ENCODE data around the gene TECPR2. TPM values are rescaled to one million over a fixed set of nuclear protein-coding genes. Genes with fewer than 3 reads are reported as not detected.

Gene TECPR2
- total RNA-seq, 1 donor = 16.1 TPM

DNA sequence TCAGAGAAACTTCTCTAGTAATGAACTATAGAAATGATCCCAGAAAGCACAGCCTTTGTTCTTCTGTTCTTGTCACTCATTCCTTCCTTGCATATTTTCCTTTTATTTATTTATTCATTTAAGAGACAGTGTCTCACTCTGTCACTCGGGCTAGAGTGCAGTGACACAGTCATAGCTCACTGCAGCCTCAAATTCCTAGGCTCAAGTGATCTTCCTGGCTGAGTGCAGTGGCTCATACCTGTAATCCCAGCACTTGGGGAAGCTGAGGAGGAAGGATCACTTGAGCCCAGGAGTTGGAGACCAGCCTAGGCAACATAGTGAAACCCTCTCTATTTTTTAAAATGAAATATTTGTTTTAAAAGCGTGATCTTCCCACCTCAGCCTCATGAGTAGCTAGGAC is 11.5 kb downstream of the TECPR2 start:
- H3K4me3 ChIP-seq (ENCODE audit: low read depth, low read length) = no peak overlapping the region
- TF ChIP-seq, protein P1, sequence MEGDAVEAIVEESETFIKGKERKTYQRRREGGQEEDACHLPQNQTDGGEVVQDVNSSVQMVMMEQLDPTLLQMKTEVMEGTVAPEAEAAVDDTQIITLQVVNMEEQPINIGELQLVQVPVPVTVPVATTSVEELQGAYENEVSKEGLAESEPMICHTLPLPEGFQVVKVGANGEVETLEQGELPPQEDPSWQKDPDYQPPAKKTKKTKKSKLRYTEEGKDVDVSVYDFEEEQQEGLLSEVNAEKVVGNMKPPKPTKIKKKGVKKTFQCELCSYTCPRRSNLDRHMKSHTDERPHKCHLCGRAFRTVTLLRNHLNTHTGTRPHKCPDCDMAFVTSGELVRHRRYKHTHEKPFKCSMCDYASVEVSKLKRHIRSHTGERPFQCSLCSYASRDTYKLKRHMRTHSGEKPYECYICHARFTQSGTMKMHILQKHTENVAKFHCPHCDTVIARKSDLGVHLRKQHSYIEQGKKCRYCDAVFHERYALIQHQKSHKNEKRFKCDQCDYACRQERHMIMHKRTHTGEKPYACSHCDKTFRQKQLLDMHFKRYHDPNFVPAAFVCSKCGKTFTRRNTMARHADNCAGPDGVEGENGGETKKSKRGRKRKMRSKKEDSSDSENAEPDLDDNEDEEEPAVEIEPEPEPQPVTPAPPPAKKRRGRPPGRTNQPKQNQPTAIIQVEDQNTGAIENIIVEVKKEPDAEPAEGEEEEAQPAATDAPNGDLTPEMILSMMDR (IDR thresholded peaks at IDR 0.05; ENCODE audit: insufficient read depth, low read length) = no peak
- DNase-seq (ENCODE audit: low read depth) = no peak

DNA sequence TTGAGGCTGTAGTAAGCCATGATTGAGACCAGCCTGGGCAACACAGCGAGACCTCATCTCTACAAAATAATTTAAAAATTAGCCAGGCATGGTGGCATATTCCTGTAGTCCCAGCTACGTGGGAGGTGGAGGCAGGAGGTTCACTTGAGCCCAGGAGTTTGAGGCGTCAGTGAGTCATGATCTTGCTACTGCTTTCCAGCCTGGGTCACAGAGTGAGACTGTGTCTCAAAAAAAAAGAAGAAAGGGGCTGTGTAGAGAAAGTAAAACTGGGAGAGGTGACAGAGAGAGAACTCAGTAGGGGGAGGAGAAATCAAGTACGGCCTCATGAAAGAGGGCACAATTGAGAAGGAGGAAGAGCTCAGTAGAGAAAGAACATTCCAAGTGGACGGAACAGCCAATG is 12.4 kb downstream of the TECPR2 start:
- TF ChIP-seq, protein P1 (IDR thresholded peaks at IDR 0.05; ENCODE audit: insufficient read depth, low read length) = no peak

DNA sequence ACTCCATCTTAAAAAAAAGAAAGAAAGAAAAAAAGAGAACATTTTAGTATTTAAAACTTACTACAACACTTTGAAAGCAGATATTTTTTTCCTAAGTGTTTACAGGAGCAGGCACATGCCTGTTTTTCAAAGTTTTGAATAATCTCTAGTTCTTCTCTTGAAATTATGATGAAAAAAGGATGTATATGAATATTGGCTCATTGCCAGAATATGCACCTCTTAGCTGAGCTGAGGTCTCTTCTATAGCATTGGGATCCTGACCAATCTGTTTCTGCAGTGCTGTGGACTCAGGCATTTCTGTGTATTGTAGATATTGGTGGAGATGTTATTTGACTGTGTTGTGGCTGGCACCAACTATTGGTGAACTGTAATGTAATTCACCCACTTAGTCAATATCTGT is 15.0 kb downstream of the TECPR2 start:
- no peak overlapping the region for H3K4me3 ChIP-seq (ENCODE audit: low read depth, low read length)
- TF ChIP-seq, protein P1 (IDR thresholded peaks at IDR 0.05; ENCODE audit: insufficient read depth, low read length) = no peak
- DNase-seq (ENCODE audit: low read depth) = no peak

More for the DNA sequence above, 12.4 kb downstream of the TECPR2 start:
- no peak overlapping the region for H3K4me3 ChIP-seq (ENCODE audit: low read depth, low read length)
- no peak for DNase-seq (ENCODE audit: low read depth)

DNA sequence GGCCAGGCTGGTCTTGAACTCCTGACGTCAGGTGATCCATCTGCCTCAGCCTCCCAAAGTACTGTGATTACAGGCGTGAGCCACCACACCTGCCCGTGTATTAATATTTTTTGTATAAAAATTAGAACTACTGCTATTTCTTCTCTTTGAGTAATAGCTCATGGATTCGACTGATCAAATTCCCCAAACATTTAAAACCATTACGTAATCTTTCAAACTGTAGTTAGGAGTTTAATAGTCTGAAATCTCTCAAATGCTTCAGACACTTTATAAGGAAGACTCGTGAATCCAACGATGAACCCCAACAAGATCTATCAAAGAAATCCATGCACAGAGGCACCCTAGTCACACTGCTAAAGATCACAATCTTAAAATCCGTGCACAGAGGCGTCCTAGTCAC is 16.1 kb downstream of the TECPR2 start:
- DNase-seq (ENCODE audit: low read depth) = no peak
- TF ChIP-seq, protein P1 (IDR thresholded peaks at IDR 0.05; ENCODE audit: insufficient read depth, low read length) = no peak

DNA sequence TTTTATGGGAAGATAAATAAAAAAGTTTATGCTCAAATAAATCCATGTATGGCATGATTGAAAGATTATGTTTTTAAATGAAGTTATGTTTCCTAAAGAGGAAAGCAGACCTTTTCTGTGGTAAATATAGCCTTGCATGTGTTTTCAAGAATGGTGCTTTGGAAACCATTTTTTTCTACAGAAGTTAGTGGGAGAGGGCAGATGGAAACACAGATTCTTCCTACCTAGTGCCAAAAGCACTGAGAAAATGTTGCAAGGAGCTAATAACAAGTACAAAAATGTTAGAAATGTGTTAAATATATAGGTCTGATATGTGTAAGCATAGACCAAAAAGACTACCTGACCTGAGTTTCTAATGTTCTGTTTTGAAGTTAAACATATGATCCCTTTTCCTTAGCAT is 24.3 kb downstream of the TECPR2 start:
- no peak for DNase-seq (ENCODE audit: low read depth)
- TF ChIP-seq, protein P1 (IDR thresholded peaks at IDR 0.05; ENCODE audit: insufficient read depth, low read length) = no peak
- H3K4me3 ChIP-seq (ENCODE audit: low read depth, low read length) = no peak overlapping the region

More for the DNA sequence above, 16.1 kb downstream of the TECPR2 start:
- H3K4me3 ChIP-seq (ENCODE audit: low read depth, low read length) = no peak overlapping the region

DNA sequence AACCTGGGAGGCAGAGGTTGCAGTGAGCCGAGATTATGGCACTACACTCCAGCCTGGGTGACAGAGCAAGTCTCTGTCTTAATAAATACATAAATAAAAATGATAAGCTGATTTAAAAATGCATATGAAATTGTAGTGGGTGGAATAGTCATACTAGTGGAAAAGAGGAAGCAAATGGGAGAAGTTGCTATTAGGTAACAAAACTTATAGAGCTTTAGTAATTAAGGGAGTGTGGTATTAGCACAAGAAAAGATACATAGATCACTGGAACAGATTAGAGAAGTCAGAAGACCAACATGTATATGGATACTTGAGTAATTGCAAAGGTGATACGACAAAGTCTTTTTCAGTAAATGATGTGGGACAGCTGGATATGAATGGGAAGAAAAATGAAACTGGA is 26.5 kb downstream of the TECPR2 start:
- TF ChIP-seq, protein P1 (IDR thresholded peaks at IDR 0.05; ENCODE audit: insufficient read depth, low read length) = no peak
- no peak for DNase-seq (ENCODE audit: low read depth)
- H3K4me3 ChIP-seq (ENCODE audit: low read depth, low read length) = no peak overlapping the region

Measured in fibroblast of the aortic adventitia (primary cell).